ENCODE data around the gene KIF11. TPM values are rescaled to one million over a fixed set of nuclear protein-coding genes. Genes with fewer than 3 reads are reported as not detected.

KIF11 gene
- total and polyA plus RNA-seq, 2 of the 13 experiments (the other 11 are each of a cell fraction or from before 2014, with no cell fraction given): 8.7 to 38.4 TPM

DNA sequence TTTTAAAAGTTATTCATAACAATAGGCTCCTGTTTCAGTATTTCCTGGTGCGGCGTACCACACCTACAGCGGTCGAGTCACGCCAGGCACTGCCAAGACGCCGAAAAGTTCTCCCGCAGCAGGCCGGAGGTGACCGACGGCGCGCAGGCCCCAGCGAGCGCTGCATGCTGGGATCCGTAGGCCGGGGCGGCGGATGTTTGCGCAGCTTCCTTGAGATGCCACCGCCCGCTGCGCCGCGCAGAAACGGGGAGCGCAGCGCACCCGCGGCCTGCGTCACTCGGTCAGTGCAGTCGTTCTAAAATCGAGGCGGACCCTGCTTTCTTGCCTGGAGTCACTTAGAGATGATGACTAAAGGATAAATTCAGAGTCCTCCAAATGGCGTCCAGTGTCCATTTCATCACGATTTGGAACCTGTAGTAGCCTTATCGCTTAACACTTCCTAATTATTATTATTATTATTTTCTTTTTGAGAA is 1.3 kb upstream of the KIF11 start (continued):
- TF ChIP-seq PAXIP1 (CRISPR knock-in tag; conservative IDR thresholded peaks at IDR 0.05) (peak; percentile 35), ZSCAN31 (CRISPR knock-in tag; IDR thresholded peaks at IDR 0.05; ENCODE audit: low read depth) (0 out of 2 replicates have a peak, but pooled peaks have one; percentile 24), FLYWCH1 (CRISPR knock-in tag; IDR thresholded peaks at IDR 0.05) (no peak), TAF15 (IDR thresholded peaks at IDR 0.05; ENCODE audit: low read depth, low read length, poor library complexity, severe bottlenecking) (peak; percentile 71), CENPX (CRISPR knock-in tag; IDR thresholded peaks at IDR 0.05) (no peak), RFXANK (CRISPR knock-in tag; IDR thresholded peaks at IDR 0.05) (no peak), MYC (CRISPR knock-in tag; IDR thresholded peaks at IDR 0.05; ENCODE audit: borderline replicate concordance) (peak; percentile 91), ZNF232 (CRISPR knock-in tag; IDR thresholded peaks at IDR 0.05; ENCODE audit: borderline replicate concordance) (peak; percentile 75; the same call in 1 of the 2 replicates), CHD2 (IDR thresholded peaks at IDR 0.05; ENCODE audit: low read depth, low read length) (no peak), RBM22 (optimal IDR thresholded peaks at IDR 0.05; ENCODE audit: low read length) (no peak), CBX5 (CRISPR knock-in tag; IDR thresholded peaks at IDR 0.05; ENCODE audit: borderline replicate concordance) (peak; percentile 59; the same call in 1 of the 2 replicates), ZNF136 (CRISPR knock-in tag; IDR thresholded peaks at IDR 0.05; ENCODE audit: low read depth) (no peak), POGZ (CRISPR knock-in tag; IDR thresholded peaks at IDR 0.05) (no peak), ZNF337 (CRISPR knock-in tag; IDR thresholded peaks at IDR 0.05; ENCODE audit: borderline replicate concordance, low read depth) (peak; percentile 69; the same call in 1 of the 2 replicates), ZNF788 (CRISPR knock-in tag; IDR thresholded peaks at IDR 0.05; ENCODE audit: borderline replicate concordance) (peak; percentile 83; the same call in 1 of the 2 replicates), ZNF616 (CRISPR knock-in tag; IDR thresholded peaks at IDR 0.05; ENCODE audit: low read depth) (no peak), ZNF703 (CRISPR knock-in tag; IDR thresholded peaks at IDR 0.05; ENCODE audit: borderline replicate concordance) (0 out of 2 replicates have a peak, but pooled peaks have one; percentile 59), CREM (IDR thresholded peaks at IDR 0.05) (peak; percentile 60), CREM (CRISPR knock-in tag; IDR thresholded peaks at IDR 0.05) (no peak)
- TF ChIP-seq, protein P1, sequence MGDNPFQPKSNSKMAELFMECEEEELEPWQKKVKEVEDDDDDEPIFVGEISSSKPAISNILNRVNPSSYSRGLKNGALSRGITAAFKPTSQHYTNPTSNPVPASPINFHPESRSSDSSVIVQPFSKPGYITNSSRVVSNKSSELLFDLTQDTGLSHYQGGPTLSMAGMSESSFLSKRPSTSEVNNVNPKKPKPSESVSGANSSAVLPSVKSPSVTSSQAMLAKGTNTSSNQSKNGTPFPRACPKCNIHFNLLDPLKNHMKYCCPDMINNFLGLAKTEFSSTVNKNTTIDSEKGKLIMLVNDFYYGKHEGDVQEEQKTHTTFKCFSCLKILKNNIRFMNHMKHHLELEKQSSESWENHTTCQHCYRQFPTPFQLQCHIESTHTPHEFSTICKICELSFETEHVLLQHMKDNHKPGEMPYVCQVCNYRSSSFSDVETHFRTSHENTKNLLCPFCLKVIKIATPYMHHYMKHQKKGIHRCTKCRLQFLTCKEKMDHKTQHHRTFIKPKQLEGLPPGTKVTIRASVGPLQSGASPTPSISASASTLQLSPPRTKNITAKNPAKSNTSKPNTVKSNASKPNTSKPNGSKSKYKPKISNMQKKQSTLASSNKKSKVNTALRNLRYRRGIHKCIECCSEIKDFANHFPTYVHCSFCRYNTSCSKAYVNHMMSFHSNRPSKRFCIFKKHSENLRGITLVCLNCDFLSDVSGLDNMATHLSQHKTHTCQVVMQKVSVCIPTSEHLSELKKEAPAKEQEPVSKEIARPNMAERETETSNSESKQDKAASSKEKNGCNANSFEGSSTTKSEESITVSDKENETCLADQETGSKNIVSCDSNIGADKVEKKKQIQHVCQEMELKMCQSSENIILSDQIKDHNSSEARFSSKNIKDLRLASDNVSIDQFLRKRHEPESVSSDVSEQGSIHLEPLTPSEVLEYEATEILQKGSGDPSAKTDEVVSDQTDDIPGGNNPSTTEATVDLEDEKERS (CRISPR knock-in tag; IDR thresholded peaks at IDR 0.05): no peak
- TF ChIP-seq, protein P2, sequence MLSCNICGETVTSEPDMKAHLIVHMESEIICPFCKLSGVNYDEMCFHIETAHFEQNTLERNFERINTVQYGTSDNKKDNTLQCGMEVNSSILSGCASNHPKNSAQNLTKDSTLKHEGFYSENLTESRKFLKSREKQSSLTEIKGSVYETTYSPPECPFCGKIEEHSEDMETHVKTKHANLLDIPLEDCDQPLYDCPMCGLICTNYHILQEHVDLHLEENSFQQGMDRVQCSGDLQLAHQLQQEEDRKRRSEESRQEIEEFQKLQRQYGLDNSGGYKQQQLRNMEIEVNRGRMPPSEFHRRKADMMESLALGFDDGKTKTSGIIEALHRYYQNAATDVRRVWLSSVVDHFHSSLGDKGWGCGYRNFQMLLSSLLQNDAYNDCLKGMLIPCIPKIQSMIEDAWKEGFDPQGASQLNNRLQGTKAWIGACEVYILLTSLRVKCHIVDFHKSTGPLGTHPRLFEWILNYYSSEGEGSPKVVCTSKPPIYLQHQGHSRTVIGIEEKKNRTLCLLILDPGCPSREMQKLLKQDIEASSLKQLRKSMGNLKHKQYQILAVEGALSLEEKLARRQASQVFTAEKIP (CRISPR knock-in tag; IDR thresholded peaks at IDR 0.05; ENCODE audit: borderline replicate concordance): no peak

Measured in HepG2 (cell line).